ENCODE results near the gene VPS51.
A peak's percentile ranks its signal among the peaks of the same experiment; 100 is the strongest.

Gene VPS51

DNA sequence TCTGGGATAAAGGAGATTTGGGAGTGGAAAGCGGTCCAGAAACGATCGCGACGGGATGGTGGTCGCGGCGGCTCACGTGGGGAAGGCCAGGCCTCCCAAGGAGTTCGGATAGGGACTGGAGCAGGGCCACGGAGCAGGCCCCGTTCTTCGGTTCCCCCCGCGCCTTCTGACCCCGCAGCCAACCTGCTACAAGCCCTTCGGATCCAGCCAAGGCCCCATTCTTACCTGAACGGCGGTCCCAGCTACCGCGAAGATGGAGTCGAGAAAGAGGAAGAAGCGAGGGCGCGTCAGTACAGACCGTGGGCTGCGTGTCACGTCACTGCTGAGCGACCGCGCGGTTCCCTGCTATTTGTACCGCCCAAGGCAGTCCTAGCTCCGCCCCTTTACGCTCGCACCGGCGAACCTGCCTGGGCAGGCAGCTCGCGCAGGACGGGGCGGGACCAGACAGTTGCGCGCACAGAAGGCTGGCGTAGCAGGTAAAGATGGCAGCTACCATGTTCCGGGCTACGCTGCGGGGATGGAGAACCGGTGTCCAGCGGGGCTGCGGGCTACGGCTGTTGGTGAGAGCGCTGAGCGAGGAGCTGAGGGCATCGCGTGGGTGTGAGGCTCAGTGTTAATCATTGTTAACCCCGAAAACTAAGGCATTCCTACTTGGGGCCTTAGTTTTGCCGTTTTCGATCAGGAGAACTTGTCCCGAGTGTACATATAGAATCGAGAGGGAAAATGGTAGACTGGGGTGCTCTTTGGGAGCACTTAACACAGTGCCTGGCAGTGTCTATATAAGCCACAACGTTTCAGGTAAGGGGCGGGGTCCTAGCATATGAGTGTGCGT lies 26.1 kb downstream of the VPS51 start, which contains the start of the genes FAU and MRPL49:
Gene FAU, minus strand, starts transcription at position 270 of the 832 bp plus-strand sequence. CDS start 321 bp downstream, outside the sequence.
Gene MRPL49, plus strand, starts transcription at position 457 of the 832 bp plus-strand sequence. Its CDS starts 26 bp downstream, at position 483.
- DNase-seq: peak; percentile 98

DNA sequence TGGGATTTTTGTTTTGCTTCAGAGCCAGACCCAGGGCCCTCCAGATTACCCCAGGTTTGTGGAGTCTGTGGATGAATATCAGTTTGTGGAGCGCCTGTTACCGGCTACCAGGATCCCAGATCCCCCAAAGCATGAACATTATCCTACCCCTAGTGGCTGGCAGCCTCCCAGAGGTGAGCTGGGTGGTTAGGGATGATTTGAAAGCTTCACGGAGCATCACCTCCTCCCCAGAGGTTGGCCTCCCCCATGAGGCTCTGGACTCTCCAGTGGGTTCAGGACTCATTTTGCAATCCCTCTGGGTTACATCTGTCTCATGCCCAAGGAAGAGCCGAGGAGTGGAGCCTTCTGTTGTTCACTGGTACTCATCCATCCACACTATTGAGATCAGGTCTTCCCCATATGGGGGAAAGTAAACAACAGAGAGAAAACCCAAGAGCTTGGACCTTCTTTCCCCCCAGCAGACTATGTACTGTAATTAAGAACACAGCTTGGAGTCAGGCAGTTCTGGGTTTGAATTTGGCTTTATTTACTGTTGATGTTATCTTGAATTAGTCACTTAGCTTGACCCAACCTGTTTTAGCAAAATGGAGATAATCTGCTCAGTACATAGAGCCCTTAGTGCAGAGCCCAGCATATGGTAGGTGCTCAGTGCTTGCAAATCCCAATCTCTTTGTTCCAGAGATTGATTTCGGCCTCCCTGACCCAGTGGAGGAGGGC lies 28.6 kb downstream of the VPS51 start:
- no peak for DNase-seq

DNA sequence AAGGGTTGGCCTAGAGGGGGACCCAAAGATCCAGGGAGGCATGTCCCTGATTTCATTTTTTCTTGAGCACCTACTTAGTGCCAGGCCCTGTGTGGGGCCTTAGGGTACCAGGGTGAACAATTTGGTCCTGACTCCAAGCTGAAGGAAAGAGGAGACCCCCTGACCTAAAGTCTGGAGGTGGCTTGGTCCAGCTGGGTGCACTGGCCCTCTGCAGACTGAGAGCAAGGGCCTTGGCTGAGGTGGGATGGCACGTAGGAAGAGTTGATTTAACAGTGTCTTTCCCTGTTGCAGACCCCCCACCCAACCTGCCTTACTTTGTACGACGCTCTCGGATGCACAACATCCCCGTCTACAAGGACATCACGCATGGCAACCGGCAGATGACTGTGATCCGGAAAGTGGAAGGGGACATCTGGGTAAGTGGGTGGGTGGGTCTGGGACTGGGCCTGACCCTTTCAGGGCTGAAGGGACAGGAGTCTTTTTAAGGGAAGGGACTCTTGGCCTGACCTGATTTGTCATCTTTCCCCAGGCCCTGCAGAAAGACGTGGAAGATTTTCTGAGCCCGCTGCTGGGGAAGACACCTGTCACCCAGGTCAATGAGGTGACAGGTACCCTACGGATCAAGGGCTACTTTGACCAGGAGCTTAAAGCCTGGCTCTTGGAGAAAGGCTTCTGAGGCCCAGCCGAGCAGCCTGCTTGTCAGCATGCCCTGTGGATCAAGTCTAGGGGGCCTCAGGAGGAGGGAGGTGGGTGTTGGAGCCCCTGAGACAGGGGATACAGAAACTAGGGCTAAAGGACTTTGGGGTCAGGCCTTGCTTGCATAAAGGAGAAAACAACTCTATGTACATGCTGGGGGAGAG lies 29.4 kb downstream of the VPS51 start:
- DNase-seq: no peak

DNA sequence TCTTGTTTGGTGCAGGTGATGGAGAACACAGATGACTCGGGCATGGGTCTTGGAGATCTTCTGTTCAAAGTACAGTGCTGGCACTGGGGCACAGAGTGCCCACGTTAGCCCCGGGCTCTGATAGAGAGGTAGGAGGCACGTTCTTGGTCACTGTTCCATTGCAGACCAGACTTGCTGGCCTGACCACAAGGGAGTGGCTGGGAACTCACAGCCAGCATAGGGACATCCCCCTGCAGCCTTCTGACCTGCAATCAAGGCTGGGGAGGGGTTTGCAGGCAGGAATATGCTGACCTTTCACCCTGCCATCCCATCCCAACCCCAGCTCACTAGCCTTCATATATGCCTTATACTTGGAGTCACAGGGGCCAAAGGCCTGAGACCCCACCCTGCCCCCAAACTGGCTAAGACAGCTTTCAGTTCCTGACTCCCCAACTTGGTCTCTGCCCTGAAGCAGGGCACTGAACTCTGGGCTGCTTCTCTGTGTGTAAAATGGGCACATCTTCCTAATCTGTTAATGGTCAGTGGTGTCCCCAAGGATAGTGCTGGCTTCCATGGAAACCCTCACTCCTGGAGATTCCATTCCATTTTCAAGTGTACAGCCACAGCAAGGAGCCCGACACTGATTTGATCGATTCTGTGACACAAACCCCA lies 30.7 kb downstream of the VPS51 start:
- DNase-seq: no peak

DNA sequence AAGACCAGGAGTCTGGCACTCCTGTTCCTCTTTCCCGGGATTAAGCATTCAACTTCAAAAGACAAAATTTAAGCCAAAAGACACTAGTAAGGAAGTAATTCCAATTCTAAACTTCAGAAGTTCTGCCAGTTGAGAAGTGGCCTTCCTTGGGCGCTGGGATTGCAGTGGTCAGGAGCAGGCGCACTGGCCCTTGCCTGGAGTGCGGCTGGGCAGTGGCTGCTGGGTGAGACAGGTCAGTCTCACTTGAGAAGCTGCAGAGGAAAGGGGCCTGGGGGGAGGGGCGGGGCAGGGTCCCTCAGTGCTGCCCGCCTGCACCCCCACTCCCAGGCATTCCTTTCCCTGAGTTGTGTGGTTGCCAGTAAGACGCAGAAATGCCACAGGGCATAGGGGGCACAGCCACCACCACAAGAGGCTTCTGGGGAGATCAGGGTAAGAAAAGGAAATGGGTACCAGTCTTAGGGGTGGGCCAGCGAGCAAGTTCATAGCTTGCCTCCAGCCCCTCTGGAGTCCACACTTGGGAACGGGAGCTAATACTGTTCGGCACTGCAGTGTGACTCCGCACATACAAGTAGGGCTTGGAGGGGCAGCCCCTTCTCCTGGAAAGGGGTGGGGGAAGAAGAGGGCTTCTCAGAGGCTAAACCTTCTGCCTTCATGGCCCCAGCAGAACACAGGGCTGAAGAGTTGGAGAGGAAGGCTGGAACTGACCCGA lies 31.6 kb downstream of the VPS51 start:
- no peak for DNase-seq

DNA sequence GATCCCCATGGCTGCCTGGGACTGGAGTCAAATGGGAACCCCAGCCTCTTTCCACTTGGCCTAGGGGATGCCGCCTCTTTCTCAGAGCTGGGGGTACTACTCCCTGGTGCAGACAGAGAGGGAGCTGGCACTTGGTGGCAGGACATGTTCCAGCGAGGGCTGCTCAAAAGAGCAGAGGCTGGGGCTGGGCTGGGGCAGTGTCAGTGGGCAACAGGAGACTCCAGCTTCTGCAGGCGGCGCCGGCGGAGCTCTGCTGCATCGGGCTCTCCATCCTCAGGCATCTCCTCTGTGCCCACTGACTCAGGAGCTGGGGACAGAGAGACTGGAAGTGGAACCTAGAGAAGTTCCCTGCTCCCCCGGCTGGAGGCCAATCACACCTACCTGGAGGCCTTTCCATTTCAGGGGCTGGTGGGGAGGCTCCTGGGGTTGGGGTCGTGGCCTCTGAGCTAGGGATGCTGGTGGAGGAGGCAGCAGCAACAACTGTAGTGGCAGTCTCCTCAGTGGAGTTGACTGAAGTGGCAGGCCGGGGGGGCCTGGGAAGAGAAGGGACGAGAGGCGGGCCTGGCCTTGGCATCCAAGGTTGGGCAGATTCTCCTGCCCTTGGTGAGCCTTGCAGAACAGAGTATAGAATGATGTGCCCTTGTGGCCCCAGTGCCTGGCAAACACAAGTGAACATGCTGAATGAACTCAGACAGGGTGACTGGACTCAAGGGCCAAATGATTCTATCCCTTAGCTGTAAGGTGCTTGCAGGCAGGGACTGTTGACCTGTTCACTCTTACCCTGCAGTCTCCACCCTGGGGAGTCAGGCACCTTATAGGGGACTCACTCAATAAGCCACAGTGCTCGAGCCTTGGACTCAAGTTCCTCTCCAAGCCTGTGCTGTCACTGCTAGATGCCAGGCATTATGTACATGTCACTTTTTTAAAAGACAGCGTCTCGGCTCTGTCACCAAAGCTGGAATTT lies 32.5 kb downstream of the VPS51 start:
- DNase-seq: no peak

DNA sequence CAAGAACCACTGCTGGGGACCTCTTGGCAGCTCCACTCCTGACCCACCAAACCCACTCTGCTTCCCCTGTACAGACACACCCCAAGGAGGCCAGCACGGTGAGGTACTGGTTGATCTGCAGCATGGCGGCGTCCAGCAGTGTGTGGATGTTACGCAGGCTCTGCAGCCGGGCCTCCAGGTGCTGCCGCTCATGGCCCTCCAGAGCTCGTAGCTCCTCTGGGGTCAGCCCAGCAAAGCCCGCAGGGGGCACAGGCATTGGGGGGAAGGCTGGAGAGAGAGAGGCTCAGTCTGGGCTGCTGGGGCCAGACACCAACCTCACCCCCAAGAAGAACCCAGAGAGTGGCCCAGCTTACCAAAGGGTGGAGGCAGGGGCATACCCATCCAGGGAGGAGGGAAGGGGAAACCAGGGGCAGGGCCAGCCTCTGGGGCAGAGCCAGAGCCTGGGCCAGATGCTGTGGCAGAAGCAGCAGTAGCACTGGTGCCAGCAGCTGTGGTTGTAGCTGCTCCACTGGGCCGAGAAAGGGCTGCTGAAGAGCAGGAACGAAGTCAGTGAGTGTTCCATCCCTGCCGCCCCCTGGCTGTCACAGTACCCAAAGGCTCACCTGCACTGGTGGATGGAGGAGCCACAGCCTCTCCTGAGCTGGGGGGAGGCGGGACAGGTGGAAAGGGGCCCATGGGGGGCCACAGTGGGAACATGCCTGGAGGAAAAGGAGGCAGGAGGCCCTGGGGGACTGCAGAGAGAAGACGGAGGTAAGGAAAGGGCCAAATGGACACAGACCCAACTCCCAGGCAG lies 33.8 kb downstream of the VPS51 start:
- no peak for DNase-seq

DNA sequence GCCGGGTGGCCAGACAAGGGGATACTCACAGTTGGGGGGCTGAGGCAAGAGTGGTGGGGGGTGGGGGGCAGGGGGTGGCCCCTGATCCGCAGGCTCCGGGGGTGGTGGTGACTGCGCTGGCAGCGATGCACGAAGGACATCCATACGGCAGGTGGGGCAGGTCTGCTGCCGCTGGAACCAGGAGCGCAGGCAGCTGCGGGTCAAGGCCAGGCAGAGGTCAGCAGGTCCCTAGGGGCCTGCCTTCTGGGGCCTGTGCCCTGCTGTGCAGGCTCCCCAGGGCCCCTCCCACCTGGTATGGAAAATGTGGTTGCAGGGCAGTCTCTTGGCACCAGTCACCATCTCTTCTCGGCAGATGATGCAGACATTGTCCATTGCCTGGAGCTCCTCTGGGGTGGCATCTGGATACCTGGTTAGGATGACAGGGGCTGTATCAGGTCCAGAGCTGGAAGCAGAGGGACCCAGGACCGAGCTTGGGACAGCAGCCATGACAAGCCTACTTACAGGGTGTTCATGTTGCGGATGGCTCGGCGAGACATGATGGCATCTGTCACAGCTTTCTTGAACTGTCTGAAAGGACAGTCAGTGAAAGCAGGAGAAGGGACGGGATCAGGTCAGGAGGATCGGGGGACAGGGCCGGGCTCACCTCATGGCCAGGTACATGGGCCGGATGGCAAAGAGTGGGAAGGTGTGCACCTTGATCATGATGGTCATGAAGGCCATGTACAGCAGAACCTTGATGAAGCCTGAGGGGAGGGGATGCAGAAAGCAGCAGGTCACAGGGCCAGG lies 34.8 kb downstream of the VPS51 start:
- DNase-seq: no peak

DNA sequence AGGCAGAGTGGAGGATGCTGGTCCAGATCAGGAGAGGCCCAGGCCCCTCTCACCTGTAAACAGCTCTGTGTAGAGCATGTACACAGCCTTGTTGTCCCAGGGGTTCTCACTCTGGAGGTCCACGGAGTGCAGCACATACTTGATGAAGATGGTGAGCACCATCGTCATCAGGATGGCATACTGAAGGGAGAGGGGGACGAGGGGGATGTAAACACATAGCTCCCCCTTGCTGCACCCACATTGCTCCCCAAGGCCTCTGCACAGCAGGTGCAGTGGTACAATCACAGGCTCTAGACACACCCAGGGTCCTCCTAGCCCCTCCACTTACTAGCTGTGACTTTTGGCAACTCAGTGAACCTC lies 35.4 kb downstream of the VPS51 start:
- DNase-seq: no peak

DNA sequence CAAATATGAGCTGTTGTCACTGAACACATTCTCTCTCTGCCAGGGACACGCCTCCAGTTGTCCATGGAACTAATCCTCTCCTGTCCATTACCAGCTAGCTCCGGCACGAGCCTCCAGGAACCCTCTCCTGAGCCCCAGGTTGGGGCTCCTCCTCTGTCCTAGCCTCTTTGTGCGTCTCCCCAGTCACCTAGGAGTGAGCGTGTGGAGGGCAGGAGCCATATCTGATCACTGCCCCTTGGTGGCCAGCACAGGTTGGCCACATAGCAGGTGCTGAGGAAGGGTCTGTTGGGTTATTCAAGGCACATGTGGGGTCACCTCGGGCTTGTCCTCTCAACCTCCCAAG lies 35.9 kb downstream of the VPS51 start:
- no peak for DNase-seq

DNA sequence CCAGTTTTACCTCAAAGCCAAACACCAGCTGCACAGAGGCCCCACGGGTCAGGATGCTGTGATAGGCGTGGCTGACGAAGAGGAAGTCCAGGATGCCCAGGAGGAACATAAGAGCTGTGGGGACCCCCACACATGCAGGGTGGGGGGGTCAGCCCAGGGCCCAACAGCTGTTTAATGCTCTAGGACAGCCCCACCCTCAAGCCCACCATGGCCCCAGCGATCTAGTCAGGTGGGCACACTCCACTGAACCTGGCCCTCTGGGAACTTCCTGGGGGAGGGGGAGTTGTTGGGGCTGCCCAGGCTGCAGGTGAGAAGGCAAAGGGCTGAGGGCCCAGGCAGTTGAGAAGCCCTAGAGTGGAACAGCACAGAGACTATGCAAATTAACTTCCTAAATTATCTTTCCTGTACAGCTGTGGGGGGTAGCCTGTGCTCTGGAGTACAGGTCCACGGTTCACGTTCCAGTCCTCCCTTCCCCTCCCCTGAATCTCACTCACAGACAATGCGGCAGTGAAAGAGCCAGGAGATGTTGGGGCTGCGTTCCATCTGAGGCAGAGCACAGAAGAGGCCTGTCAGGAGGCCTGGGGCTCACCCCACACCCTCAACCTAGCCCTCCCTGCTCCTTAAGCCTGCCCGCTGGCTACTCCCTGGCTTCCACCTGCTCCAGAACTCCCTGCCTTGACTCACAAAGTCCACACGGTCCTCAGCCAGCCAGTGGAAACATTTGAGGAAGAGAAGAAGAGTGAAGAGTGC lies 36.4 kb downstream of the VPS51 start:
- no peak for DNase-seq

DNA sequence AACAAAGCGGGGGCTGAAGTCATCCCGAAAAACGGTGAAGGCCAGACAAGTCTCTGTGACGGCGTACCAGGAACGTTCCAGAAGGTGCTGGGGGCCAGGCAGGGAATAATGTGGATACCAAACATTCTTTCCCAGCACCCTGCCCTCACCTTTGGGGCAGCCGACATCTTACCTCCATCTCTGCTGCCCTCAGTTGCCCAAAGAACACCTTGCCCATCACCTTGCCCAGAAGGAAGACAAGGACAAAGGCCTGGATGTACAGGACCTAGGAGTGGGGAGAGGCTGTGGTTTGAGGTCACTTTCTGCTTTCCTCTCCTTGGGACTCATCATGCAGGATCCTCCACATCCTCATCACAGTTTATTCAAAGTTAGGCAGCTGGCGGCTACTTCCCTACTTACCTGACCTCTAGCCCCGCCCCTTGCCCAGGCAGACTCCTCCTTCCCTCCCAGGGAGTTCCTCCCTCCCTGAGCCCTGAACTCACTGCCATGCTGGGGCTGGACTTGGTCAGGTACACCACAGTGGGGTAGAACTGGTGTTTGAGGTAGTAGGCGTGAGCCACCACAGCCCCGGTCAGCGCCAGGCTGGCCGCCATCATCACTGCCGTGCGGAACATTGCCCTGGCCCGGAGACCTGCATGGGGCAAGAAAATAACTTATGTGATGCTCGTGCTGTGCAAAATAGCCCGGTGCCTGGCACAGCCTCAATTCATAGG lies 37.1 kb downstream of the VPS51 start:
- DNase-seq: peak; percentile 54

DNA sequence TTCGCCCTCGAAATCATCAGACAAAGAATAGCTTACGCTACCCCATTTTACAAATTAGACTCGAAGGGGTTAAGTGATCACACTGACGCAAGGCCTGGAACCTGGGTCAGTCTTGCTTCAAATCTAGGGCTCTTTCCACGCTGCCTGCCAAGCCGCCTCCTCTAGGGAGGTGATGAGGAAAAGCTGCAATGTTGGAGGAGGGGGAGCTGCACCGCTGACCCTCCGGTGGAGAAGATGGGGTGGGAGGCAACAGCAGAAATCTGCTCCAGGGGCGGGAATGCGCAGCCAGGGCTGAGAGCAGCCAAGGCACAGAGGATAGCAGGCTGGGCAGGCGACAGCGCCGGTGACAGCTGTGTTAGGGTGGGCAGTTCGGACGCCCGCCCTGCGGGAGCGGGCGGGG lies 37.7 kb downstream of the VPS51 start:
- no peak for DNase-seq

DNA sequence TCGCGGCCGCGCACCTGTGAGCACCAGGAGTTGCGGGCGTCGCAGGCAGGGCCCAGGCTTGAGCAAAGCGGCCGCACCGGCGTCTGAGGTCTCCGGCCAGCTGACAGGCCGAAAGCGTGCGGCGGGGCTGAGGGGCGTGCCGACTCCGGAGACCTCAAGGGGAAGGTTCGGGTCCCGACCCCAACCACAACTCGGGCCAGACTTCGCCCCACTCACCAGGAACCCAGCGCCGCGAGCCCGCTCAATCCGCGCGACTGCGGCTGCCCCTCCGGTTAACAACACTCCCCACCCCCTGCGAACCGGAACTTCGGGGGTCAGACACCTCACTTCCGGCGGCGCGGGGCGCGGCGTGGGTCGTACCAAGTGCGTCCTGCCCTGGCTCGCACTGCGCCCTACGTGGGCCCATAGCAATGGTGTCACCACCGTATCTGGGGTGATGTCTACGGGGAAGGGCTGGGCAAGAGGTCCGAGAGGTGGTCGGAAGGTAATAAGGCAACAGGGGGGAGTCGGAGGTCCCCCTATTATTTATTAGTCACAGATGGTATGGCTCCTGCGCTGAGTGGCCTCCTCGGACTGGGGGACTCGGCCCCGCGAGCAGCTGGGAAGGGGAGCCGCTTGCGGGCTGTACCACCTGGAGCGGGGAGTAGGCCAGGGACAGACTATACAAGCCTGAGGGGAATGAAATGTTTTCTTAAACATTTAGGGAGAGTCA lies 38.4 kb downstream of the VPS51 start, which contains the start of gene SYVN1:
Gene SYVN1, minus strand, starts transcription at position 280 of the 712 bp plus-strand sequence. CDS start 918 bp downstream, outside the sequence.
- peak; percentile 93 for DNase-seq

DNA sequence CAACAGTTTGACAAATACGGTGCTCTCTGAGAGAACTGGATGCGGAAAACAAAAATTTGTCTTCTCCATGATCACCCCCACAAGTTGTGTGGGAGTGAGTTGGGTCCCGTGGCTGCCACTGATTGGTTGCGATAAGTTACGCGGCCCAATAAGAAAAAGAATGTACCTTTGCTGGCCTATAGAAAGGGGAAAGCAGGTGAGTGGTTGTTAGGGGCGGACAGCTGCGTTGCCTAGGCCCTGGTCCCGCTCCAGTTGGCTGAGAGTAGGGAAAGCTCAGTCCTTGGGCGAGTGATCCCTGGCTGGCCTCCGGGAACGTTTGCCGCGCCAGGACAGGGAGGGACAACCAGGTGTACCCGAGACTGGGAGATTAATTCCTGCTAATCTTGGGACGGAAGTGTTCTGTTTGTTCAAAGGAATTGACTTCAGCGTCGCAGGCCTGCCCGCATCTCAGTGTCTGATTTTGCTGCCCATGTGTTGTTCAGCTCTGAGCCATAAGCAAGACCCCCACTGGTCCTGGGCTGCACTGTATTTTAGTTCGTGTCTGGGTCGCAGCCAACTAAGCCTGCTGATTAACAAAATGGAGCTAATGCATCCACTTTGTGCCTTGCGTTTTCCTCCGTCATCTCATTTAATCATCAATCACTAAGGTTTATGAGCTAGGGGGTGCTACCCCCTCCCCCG lies 39.1 kb downstream of the VPS51 start:
- peak; percentile 96 for DNase-seq

DNA sequence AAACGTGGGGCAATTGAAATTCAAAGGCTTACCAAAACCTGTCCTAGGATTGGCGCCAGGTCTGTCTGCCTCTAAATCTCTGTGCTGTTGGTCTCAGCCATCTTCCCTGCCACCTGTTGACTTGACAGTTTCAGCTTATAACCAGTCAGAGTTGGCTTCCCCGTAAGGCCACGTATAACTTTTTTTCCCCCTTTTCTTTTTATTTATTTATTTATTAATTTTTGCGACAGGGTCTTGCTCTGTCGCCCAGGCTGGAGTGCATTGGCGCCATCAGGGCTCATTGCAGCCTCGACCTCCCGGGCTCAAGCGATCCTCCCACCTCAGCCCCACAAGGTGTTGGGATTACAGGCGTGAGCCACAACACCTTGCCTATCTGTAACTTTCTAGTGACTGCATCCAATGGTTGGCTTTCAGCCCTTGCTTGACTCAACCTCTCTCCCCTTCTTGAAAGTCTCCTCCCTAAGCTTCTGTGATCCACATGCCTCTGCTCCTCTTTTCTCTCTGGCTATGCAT lies 39.7 kb downstream of the VPS51 start:
- no peak for DNase-seq
